ENCODE data around the gene ZNF260. TPM values are rescaled to one million over a fixed set of nuclear protein-coding genes. Genes with fewer than 3 reads are reported as not detected.
A peak's percentile ranks its signal among the peaks of the same experiment; 100 is the strongest.

ZNF260 gene
- total and polyA plus RNA-seq, 8 donors, result 1.7 to 19.8 (median 3.8) TPM

- WGBS, 5 donors, result 95 to 99% (median 97%) methylated on average over 5 of the region's 5 CpGs
- no peak for DNase-seq
- Histone ChIP-seq H3K4me1 (no peaks in the 10 kb centered on the region), H3K27me3 (no peaks in the 10 kb centered on the region), H3K27ac (no peak overlapping the region), H3K36me3 (peaks cover 57 to 99% (median 92%) of the 10 kb centered on the region in 4 donors), H3K9me3 (peaks cover 82 to 100% (median 100%) of the 10 kb centered on the region in 4 donors), H3K4me3 (no peak overlapping the region)
- TF ChIP-seq CTCF (IDR thresholded peaks at IDR 0.05) (no peak), EP300 (IDR thresholded peaks at IDR 0.05) (no peak), POLR2A (IDR thresholded peaks at IDR 0.05) (no peak), POLR2AphosphoS5 (IDR thresholded peaks at IDR 0.05) (no peak)
- intact Hi-C loops (cut with DNase I; ENCODE audit: low total_unique reads), result no loop called here
These were observed 19.1 kb upstream of the ZNF260 start for GRCh38 chr19:36547001-36547732.

- Histone ChIP-seq H3K36me3 (peaks cover 2 to 44% (median 23%) of the 10 kb centered on the region in 4 donors), H3K4me1 (peaks cover 7 to 26% (median 24%) of the 10 kb centered on the region in 4 donors), H3K27me3 (no peaks in the 10 kb centered on the region), H3K27ac (peak overlapping the region; percentile 1 to 95 (median 92)), H3K9me3 (peaks cover 15 to 73% (median 44%) of the 10 kb centered on the region in 4 donors), H3K4me3 (peak overlapping the region; percentile 63 to 85 (median 72))
- TF ChIP-seq POLR2AphosphoS5 (IDR thresholded peaks at IDR 0.05) (no peak), EP300 (IDR thresholded peaks at IDR 0.05) (no peak), POLR2A (IDR thresholded peaks at IDR 0.05) (no peak), CTCF (IDR thresholded peaks at IDR 0.05) (no peak)
- 5 to 16% (median 9%) methylated on average over 10 to 12 of the region's 12 CpGs for WGBS, 5 donors
- intact Hi-C loops (cut with DNase I; ENCODE audit: low total_unique reads), result no loop called here
- no peak for DNase-seq
These were observed 949 bp upstream of the ZNF260 start for GRCh38 chr19:36528921-36529518.

- 0 to 1% (median 1%) methylated on average over 13 of the region's 13 CpGs for WGBS, 5 donors
- peak overlapping the region; percentile 91 to 95 (median 93) for H3K27ac ChIP-seq
- H3K27me3 ChIP-seq, result no peaks in the 10 kb centered on the region
- H3K4me1 ChIP-seq, result peaks cover 7 to 26% (median 24%) of the 10 kb centered on the region in 4 donors
- peaks cover 10 to 50% (median 33%) of the 10 kb centered on the region in 4 donors for H3K36me3 ChIP-seq
- H3K4me3 ChIP-seq, result peak overlapping the region; percentile 63 to 85 (median 72)
- DNase-seq, result no peak
- TF ChIP-seq POLR2A (IDR thresholded peaks at IDR 0.05) (no peak), EP300 (IDR thresholded peaks at IDR 0.05) (no peak), CTCF (IDR thresholded peaks at IDR 0.05) (no peak), POLR2AphosphoS5 (IDR thresholded peaks at IDR 0.05) (no peak)
- H3K9me3 ChIP-seq, result peaks cover 14 to 73% (median 41%) of the 10 kb centered on the region in 4 donors
- intact Hi-C loops (cut with DNase I; ENCODE audit: low total_unique reads), result no loop called here
These were observed 238 bp downstream of the ZNF260 start for GRCh38 chr19:36527873-36528193.

- TF ChIP-seq CTCF (IDR thresholded peaks at IDR 0.05), result no peak
- TF ChIP-seq POLR2A (IDR thresholded peaks at IDR 0.05), result no peak
- TF ChIP-seq POLR2AphosphoS5 (IDR thresholded peaks at IDR 0.05), result no peak
- TF ChIP-seq EP300 (IDR thresholded peaks at IDR 0.05), result no peak
- WGBS, 5 donors, result 5 to 15% (median 6%) methylated on average over 5 of the region's 5 CpGs
- peak overlapping the region; percentile 63 to 85 (median 72) for H3K4me3 ChIP-seq
- intact Hi-C loops (cut with DNase I; ENCODE audit: low total_unique reads), result no loop called here
- peaks cover 7 to 26% (median 24%) of the 10 kb centered on the region in 4 donors for H3K4me1 ChIP-seq
- peak overlapping the region in 4 of 5 donors; percentile 91 to 95 (median 92) for H3K27ac ChIP-seq
- peak in 1 of 2 donors; percentile 48 for DNase-seq
- peaks cover 11 to 73% (median 42%) of the 10 kb centered on the region in 4 donors for H3K9me3 ChIP-seq
- no peaks in the 10 kb centered on the region for H3K27me3 ChIP-seq
- H3K36me3 ChIP-seq, result peaks cover 14 to 50% (median 34%) of the 10 kb centered on the region in 4 donors
These were observed 730 bp downstream of the ZNF260 start for GRCh38 chr19:36527341-36527740.
